Prostate gland (tissue), 2 donors: ENCODE data around the gene TRIM56. TPM values are rescaled to one million over a fixed set of nuclear protein-coding genes. Genes with fewer than 3 reads are reported as not detected.
"Not testable (repeated sequence)": the region's sequence is repeated elsewhere in the genome, so short reads cannot be mapped to it uniquely, and the experiment has no call there.

Experiments used
- DNase-seq: peaks from one replicate; pipeline ENCODE4 v3.0.0-alpha.2; 2019; ENCODE audit warnings: low spot score
- H3K27ac ChIP-seq, 2 donors: fragments of 200-600 bp; sonication (generic); 2 replicates each; pipeline ENCODE4 v1.5.1; 2017 to 2019
- H3K27me3 ChIP-seq: fragments of 200-600 bp; sonication (generic); replicated peaks from 2 replicates; pipeline ENCODE4 v1.5.1; 2019; ENCODE audit not compliant: insufficient read depth
- H3K36me3 ChIP-seq, 2 donors: fragments of 200-600 bp; sonication (generic); 1 replicate in 1 of 2; 2 replicates in 1 of 2; pipeline versions ENCODE4 v1.5.1 to v1.8.1; 2017 to 2019
- H3K4me1 ChIP-seq: fragments of 200-600 bp; sonication (generic); replicated peaks from 2 replicates; pipeline ENCODE4 v1.5.1; 2019
- H3K4me3 ChIP-seq, 2 donors: fragments of 200-600 bp; sonication (generic); 2 replicates each; pipeline ENCODE4 v1.5.1; 2017 to 2019
- H3K9me3 ChIP-seq: fragments of 200-600 bp; sonication (generic); 2 replicates; pipeline ENCODE4 v1.5.1; 2017
- POLR2A ChIP-seq: fragments of 450-650 bp; IDR thresholded peaks from one replicate; pipeline ENCODE4 v1.6.1; 2016; ENCODE audit warnings: antibody characterized with exemption, mild to moderate bottlenecking
- POLR2AphosphoS5 ChIP-seq: sonication (generic); formaldehyde crosslinking; IDR thresholded peaks from one replicate; pipeline ENCODE4 v1.6.1; 2017; ENCODE audit warnings: antibody characterized with exemption
- WGBS: methylation state at CpG from one replicate; pipeline ENCODE4 v1.1.5; 2018; 5-methylcytosine and 5-hydroxymethylcytosine counted together
- intact Hi-C: fragments of 100-400 bp; cut with DNase I; formaldehyde crosslinking; loops from one replicate; pipeline ENCODE4 v1.14.2; 2022
- total RNA-seq, 2 donors: library from RNA; depleted of rRNA; stranded (reverse); fragments of >200 nt; gene quantifications; one replicate each; pipeline ENCODE4 v1.1.0, GENCODE V29; 2016
- TF ChIP-seq, protein P1 (sequence below), 4 experiments: fragments of 200-600 bp in 2 of 4; fragments of 450-650 bp in 2 of 4; sonication (generic) in 2 of 4; IDR thresholded peaks; 1 replicate in 3 of 4; 2 replicates in 1 of 4; pipeline ENCODE4 v1.5.1; 2016 to 2019; ENCODE audit warnings: antibody characterized with exemption in 4 of 4, mild to moderate bottlenecking in 2 of 4, moderate library complexity in 2 of 4

Gene TRIM56
- total RNA-seq, 2 donors from 2014 or later, result 32.0 to 36.1 TPM

DNA sequence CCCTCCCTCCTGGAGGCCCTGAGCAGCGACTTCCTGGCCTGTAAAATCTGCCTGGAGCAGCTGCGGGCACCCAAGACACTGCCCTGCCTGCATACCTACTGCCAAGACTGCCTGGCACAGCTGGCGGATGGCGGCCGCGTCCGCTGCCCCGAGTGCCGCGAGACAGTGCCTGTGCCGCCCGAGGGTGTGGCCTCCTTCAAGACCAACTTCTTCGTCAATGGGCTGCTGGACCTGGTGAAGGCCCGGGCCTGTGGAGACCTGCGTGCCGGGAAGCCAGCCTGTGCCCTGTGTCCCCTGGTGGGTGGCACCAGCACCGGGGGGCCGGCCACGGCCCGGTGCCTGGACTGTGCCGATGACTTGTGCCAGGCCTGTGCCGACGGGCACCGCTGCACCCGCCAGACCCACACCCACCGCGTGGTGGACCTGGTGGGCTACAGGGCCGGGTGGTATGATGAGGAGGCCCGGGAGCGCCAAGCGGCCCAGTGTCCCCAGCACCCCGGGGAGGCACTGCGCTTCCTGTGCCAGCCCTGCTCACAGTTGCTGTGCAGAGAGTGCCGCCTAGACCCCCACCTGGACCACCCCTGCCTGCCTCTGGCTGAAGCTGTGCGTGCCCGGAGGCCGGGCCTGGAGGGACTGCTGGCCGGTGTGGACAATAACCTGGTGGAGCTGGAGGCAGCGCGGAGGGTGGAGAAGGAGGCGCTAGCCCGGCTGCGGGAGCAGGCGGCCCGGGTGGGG is 2.2 kb downstream of the TRIM56 start:
- Histone ChIP-seq H3K4me3 (no peak overlapping the region), H3K4me1 (peaks cover 4% of the 10 kb centered on the region), H3K27me3 (no peaks in the 10 kb centered on the region), H3K27ac (no peak overlapping the region), H3K36me3 (peaks cover 0 to 9% of the 10 kb centered on the region in 2 donors), H3K9me3 (no peaks in the 10 kb centered on the region)
- TF ChIP-seq, protein P1, sequence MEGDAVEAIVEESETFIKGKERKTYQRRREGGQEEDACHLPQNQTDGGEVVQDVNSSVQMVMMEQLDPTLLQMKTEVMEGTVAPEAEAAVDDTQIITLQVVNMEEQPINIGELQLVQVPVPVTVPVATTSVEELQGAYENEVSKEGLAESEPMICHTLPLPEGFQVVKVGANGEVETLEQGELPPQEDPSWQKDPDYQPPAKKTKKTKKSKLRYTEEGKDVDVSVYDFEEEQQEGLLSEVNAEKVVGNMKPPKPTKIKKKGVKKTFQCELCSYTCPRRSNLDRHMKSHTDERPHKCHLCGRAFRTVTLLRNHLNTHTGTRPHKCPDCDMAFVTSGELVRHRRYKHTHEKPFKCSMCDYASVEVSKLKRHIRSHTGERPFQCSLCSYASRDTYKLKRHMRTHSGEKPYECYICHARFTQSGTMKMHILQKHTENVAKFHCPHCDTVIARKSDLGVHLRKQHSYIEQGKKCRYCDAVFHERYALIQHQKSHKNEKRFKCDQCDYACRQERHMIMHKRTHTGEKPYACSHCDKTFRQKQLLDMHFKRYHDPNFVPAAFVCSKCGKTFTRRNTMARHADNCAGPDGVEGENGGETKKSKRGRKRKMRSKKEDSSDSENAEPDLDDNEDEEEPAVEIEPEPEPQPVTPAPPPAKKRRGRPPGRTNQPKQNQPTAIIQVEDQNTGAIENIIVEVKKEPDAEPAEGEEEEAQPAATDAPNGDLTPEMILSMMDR (IDR thresholded peaks at IDR 0.05), result no peak
- TF ChIP-seq POLR2A, result no peak
- no peak for TF ChIP-seq POLR2AphosphoS5
- DNase-seq, result peak; percentile 15
- 76% methylated on average over 29 of the region's 45 CpGs for WGBS
- intact Hi-C loops, result no loop called here

GRCh38 chr7:101088069-101088425 is 2.8 kb downstream of the TRIM56 start:
- no peak for TF ChIP-seq POLR2AphosphoS5
- TF ChIP-seq POLR2A, result no peak
- TF ChIP-seq, protein P1 (IDR thresholded peaks at IDR 0.05), result no peak
- no peaks in the 10 kb centered on the region for H3K9me3 ChIP-seq
- no peak overlapping the region for H3K27ac ChIP-seq
- 94% methylated on average over 19 of the region's 21 CpGs for WGBS
- H3K36me3 ChIP-seq, result peaks cover 0 to 9% of the 10 kb centered on the region in 2 donors
- H3K27me3 ChIP-seq, result no peaks in the 10 kb centered on the region
- intact Hi-C loops, result no loop called here
- H3K4me3 ChIP-seq, result no peak overlapping the region
- no peak for DNase-seq
- peaks cover 4% of the 10 kb centered on the region for H3K4me1 ChIP-seq

- Histone ChIP-seq H3K4me3 (no peak overlapping the region), H3K27me3 (no peaks in the 10 kb centered on the region), H3K4me1 (peaks cover 4% of the 10 kb centered on the region), H3K9me3 (no peaks in the 10 kb centered on the region), H3K27ac (no peak overlapping the region), H3K36me3 (peaks cover 0 to 9% of the 10 kb centered on the region in 2 donors)
- no peak for DNase-seq
- intact Hi-C loops, result no loop called here
- WGBS, result 94% methylated on average over 41 of the region's 41 CpGs
- TF ChIP-seq, protein P1 (IDR thresholded peaks at IDR 0.05), result no peak
- TF ChIP-seq POLR2A (no peak), POLR2AphosphoS5 (no peak)
Observed at GRCh38 chr7:101088858-101089529, 3.7 kb downstream of the TRIM56 start.

DNA sequence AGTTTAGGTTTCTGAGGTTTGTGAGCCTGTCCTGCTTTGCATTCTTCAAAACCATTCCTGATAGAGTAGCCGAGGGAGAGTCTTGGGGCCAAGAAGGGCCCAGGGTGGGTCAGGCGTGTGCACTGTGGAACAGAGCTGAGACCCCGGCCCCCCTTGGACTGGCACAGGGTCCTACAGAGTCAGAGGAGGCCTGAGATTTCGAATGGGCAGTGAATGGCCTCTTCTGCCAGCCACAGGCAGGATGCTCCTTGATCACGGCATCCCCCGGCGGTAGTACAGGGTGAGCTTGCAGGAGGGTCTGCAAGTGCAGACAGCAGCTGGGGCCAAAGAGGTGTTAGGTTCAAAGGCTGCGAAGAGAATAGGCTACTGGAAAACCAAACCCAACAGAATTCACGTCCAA is 4.6 kb downstream of the TRIM56 start:
- H3K9me3 ChIP-seq, result no peaks in the 10 kb centered on the region
- peaks cover 0 to 9% of the 10 kb centered on the region in 2 donors for H3K36me3 ChIP-seq
- no peak for TF ChIP-seq POLR2A
- TF ChIP-seq, protein P1 (IDR thresholded peaks at IDR 0.05), result no peak
- TF ChIP-seq POLR2AphosphoS5, result no peak
- intact Hi-C loops, result no loop called here
- H3K4me3 ChIP-seq, result no peak overlapping the region
- no peak for DNase-seq
- 96% methylated on average over 9 of the region's 9 CpGs for WGBS
- peaks cover 4% of the 10 kb centered on the region for H3K4me1 ChIP-seq
- no peaks in the 10 kb centered on the region for H3K27me3 ChIP-seq
- no peak overlapping the region for H3K27ac ChIP-seq

GRCh38 chr7:101092266-101092905 is 7.1 kb downstream of the TRIM56 start:
- H3K4me3 ChIP-seq, H3K36me3 ChIP-seq, H3K9me3 ChIP-seq, DNase-seq, intact Hi-C loops, H3K27ac ChIP-seq, H3K4me1 ChIP-seq, H3K27me3 ChIP-seq: not testable (repeated sequence)
- 92% methylated on average over 23 of the region's 53 CpGs for WGBS
